ENCODE measurements around the gene FAAP20. TPM values are rescaled to one million over a fixed set of nuclear protein-coding genes. Genes with fewer than 3 reads are reported as not detected.
A peak's percentile ranks its signal among the peaks of the same experiment; 100 is the strongest.

Gene FAAP20
- total and polyA plus RNA-seq, 4 donors: 49.0 to 124 (median 60.5) TPM

GRCh38 chr1:2173546-2174347 lies 20.8 kb downstream of the FAAP20 start:
- no peaks in the 10 kb centered on the region for H3K27me3 ChIP-seq (ENCODE audit: control insufficient read depth in 1 of 2, insufficient read depth in 2 of 2, low read length in 1 of 2)
- no peaks in the 10 kb centered on the region for H3K9me3 ChIP-seq (ENCODE audit: control insufficient read depth, low read length)
- DNase-seq: peak in 1 of 2 donors; percentile 72
- no peak overlapping the region for H3K27ac ChIP-seq (ENCODE audit: low read depth in 1 of 2, low read length in 2 of 2)
- H3K4me1 ChIP-seq (ENCODE audit: control insufficient read depth in 1 of 2, insufficient read depth in 2 of 2, low read length in 2 of 2): no peaks in the 10 kb centered on the region
- ATAC-seq (ENCODE audit: low FRiP score): no peak
- 75 to 79% methylated on average over 37 of the region's 37 CpGs for WGBS, 2 donors
- intact Hi-C loops (cut with DNase I): loop anchor here (5.0 kb wide), 2 partner anchors 81 to 231 kb away; no protein-coding TSS in a partner anchor
- H3K36me3 ChIP-seq (ENCODE audit: control insufficient read depth in 1 of 2, insufficient read depth in 2 of 2, low read length in 1 of 2): no peaks in the 10 kb centered on the region
- no peak overlapping the region for H3K4me3 ChIP-seq (ENCODE audit: low read length in 2 of 2)

GRCh38 chr1:2172551-2173146 lies 21.9 kb downstream of the FAAP20 start:
- WGBS, 2 donors: 89 to 90% methylated on average over 31 to 33 of the region's 33 CpGs
- no peaks in the 10 kb centered on the region for H3K9me3 ChIP-seq (ENCODE audit: control insufficient read depth, low read length)
- no peaks in the 10 kb centered on the region for H3K4me1 ChIP-seq (ENCODE audit: control insufficient read depth in 1 of 2, insufficient read depth in 2 of 2, low read length in 2 of 2)
- H3K4me3 ChIP-seq (ENCODE audit: low read length in 2 of 2): no peak overlapping the region
- no peaks in the 10 kb centered on the region for H3K27me3 ChIP-seq (ENCODE audit: control insufficient read depth in 1 of 2, insufficient read depth in 2 of 2, low read length in 1 of 2)
- H3K27ac ChIP-seq (ENCODE audit: low read depth in 1 of 2, low read length in 2 of 2): no peak overlapping the region
- intact Hi-C loops (cut with DNase I): loop anchor here (5.0 kb wide), 2 partner anchors 80 to 230 kb away; no protein-coding TSS in a partner anchor
- no peaks in the 10 kb centered on the region for H3K36me3 ChIP-seq (ENCODE audit: control insufficient read depth in 1 of 2, insufficient read depth in 2 of 2, low read length in 1 of 2)
- no peak for ATAC-seq (ENCODE audit: low FRiP score)
- peak in 1 of 2 donors; percentile 55 for DNase-seq

GRCh38 chr1:2172012-2172411 lies 22.6 kb downstream of the FAAP20 start:
- 94% methylated on average over 26 of the region's 26 CpGs for WGBS, 2 donors
- no peaks in the 10 kb centered on the region for H3K9me3 ChIP-seq (ENCODE audit: control insufficient read depth, low read length)
- no peak overlapping the region for H3K4me3 ChIP-seq (ENCODE audit: low read length in 2 of 2)
- intact Hi-C loops (cut with DNase I): loop anchor here (5.0 kb wide), 2 partner anchors 80 to 230 kb away; no protein-coding TSS in a partner anchor
- ATAC-seq (ENCODE audit: low FRiP score): no peak
- peak in 1 of 2 donors; percentile 62 for DNase-seq
- no peaks in the 10 kb centered on the region for H3K27me3 ChIP-seq (ENCODE audit: control insufficient read depth in 1 of 2, insufficient read depth in 2 of 2, low read length in 1 of 2)
- no peaks in the 10 kb centered on the region for H3K4me1 ChIP-seq (ENCODE audit: control insufficient read depth in 1 of 2, insufficient read depth in 2 of 2, low read length in 2 of 2)
- H3K27ac ChIP-seq (ENCODE audit: low read depth in 1 of 2, low read length in 2 of 2): no peak overlapping the region
- no peaks in the 10 kb centered on the region for H3K36me3 ChIP-seq (ENCODE audit: control insufficient read depth in 1 of 2, insufficient read depth in 2 of 2, low read length in 1 of 2)

- no peak overlapping the region for H3K27ac ChIP-seq (ENCODE audit: low read depth in 1 of 2, low read length in 2 of 2)
- no peak for ATAC-seq (ENCODE audit: low FRiP score)
- no peaks in the 10 kb centered on the region for H3K4me1 ChIP-seq (ENCODE audit: control insufficient read depth in 1 of 2, insufficient read depth in 2 of 2, low read length in 2 of 2)
- 67 to 68% methylated on average over 11 of the region's 11 CpGs for WGBS, 2 donors
- H3K27me3 ChIP-seq (ENCODE audit: control insufficient read depth in 1 of 2, insufficient read depth in 2 of 2, low read length in 1 of 2): no peaks in the 10 kb centered on the region
- no peak for DNase-seq
- H3K9me3 ChIP-seq (ENCODE audit: control insufficient read depth, low read length): no peaks in the 10 kb centered on the region
- intact Hi-C loops (cut with DNase I): loop anchor here (5.0 kb wide), 2 partner anchors 78 to 228 kb away; no protein-coding TSS in a partner anchor
- H3K4me3 ChIP-seq (ENCODE audit: low read length in 2 of 2): no peak overlapping the region
- no peaks in the 10 kb centered on the region for H3K36me3 ChIP-seq (ENCODE audit: control insufficient read depth in 1 of 2, insufficient read depth in 2 of 2, low read length in 1 of 2)
Measured at GRCh38 chr1:2170211-2170610, 24.4 kb downstream of the FAAP20 start.

- ATAC-seq (ENCODE audit: low FRiP score): no peak
- Histone ChIP-seq H3K36me3 (ENCODE audit: control insufficient read depth in 1 of 2, insufficient read depth in 2 of 2, low read length in 1 of 2) (no peaks in the 10 kb centered on the region), H3K27ac (ENCODE audit: low read depth in 1 of 2, low read length in 2 of 2) (no peak overlapping the region), H3K4me3 (ENCODE audit: low read length in 2 of 2) (no peak overlapping the region), H3K4me1 (ENCODE audit: control insufficient read depth in 1 of 2, insufficient read depth in 2 of 2, low read length in 2 of 2) (no peaks in the 10 kb centered on the region), H3K9me3 (ENCODE audit: control insufficient read depth, low read length) (peaks cover under 1% of the 10 kb centered on the region), H3K27me3 (ENCODE audit: control insufficient read depth in 1 of 2, insufficient read depth in 2 of 2, low read length in 1 of 2) (no peaks in the 10 kb centered on the region)
- DNase-seq: no peak
- intact Hi-C loops (cut with DNase I): no loop called here
- WGBS, 2 donors: 91 to 95% methylated on average over 38 to 43 of the region's 43 CpGs
Measured at GRCh38 chr1:2169200-2169836, 25.3 kb downstream of the FAAP20 start.

GRCh38 chr1:2168535-2168934 lies 26.0 kb downstream of the FAAP20 start:
- no peak overlapping the region for H3K4me3 ChIP-seq (ENCODE audit: low read length in 2 of 2)
- ATAC-seq (ENCODE audit: low FRiP score) (no peak), DNase-seq (no peak)
- no peaks in the 10 kb centered on the region for H3K27me3 ChIP-seq (ENCODE audit: control insufficient read depth in 1 of 2, insufficient read depth in 2 of 2, low read length in 1 of 2)
- WGBS, 2 donors: 89 to 92% methylated on average over 12 of the region's 12 CpGs
- H3K9me3 ChIP-seq (ENCODE audit: control insufficient read depth, low read length): peaks cover 2% of the 10 kb centered on the region
- H3K36me3 ChIP-seq (ENCODE audit: control insufficient read depth in 1 of 2, insufficient read depth in 2 of 2, low read length in 1 of 2): no peaks in the 10 kb centered on the region
- intact Hi-C loops (cut with DNase I): no loop called here
- no peaks in the 10 kb centered on the region for H3K4me1 ChIP-seq (ENCODE audit: control insufficient read depth in 1 of 2, insufficient read depth in 2 of 2, low read length in 2 of 2)
- no peak overlapping the region for H3K27ac ChIP-seq (ENCODE audit: low read depth in 1 of 2, low read length in 2 of 2)

GRCh38 chr1:2168090-2168489 lies 26.5 kb downstream of the FAAP20 start:
- intact Hi-C loops (cut with DNase I): no loop called here
- WGBS, 2 donors: 92 to 93% methylated on average over 13 of the region's 13 CpGs
- H3K27me3 ChIP-seq (ENCODE audit: control insufficient read depth in 1 of 2, insufficient read depth in 2 of 2, low read length in 1 of 2): no peaks in the 10 kb centered on the region
- no peaks in the 10 kb centered on the region for H3K4me1 ChIP-seq (ENCODE audit: control insufficient read depth in 1 of 2, insufficient read depth in 2 of 2, low read length in 2 of 2)
- no peak for ATAC-seq (ENCODE audit: low FRiP score)
- H3K27ac ChIP-seq (ENCODE audit: low read depth in 1 of 2, low read length in 2 of 2): no peak overlapping the region
- no peaks in the 10 kb centered on the region for H3K36me3 ChIP-seq (ENCODE audit: control insufficient read depth in 1 of 2, insufficient read depth in 2 of 2, low read length in 1 of 2)
- no peak overlapping the region for H3K4me3 ChIP-seq (ENCODE audit: low read length in 2 of 2)
- no peak for DNase-seq
- peaks cover 2% of the 10 kb centered on the region for H3K9me3 ChIP-seq (ENCODE audit: control insufficient read depth, low read length)

GRCh38 chr1:2166695-2167094 lies 27.9 kb downstream of the FAAP20 start:
- peak; percentile 8 for ATAC-seq (ENCODE audit: low FRiP score)
- no peaks in the 10 kb centered on the region for H3K27me3 ChIP-seq (ENCODE audit: control insufficient read depth in 1 of 2, insufficient read depth in 2 of 2, low read length in 1 of 2)
- no peak overlapping the region for H3K4me3 ChIP-seq (ENCODE audit: low read length in 2 of 2)
- H3K9me3 ChIP-seq (ENCODE audit: control insufficient read depth, low read length): peaks cover 2% of the 10 kb centered on the region
- intact Hi-C loops (cut with DNase I): no loop called here
- no peak for DNase-seq
- H3K27ac ChIP-seq (ENCODE audit: low read depth in 1 of 2, low read length in 2 of 2): no peak overlapping the region
- WGBS, 2 donors: 92 to 94% methylated on average over 10 of the region's 10 CpGs
- no peaks in the 10 kb centered on the region for H3K4me1 ChIP-seq (ENCODE audit: control insufficient read depth in 1 of 2, insufficient read depth in 2 of 2, low read length in 2 of 2)
- H3K36me3 ChIP-seq (ENCODE audit: control insufficient read depth in 1 of 2, insufficient read depth in 2 of 2, low read length in 1 of 2): no peaks in the 10 kb centered on the region
